Measurements from ENCODE around the gene PNMA6E.

The PNMA6E gene

GRCh38 chrX:153411255-153411987 is 10.3 kb upstream of the PNMA6E start, which contains the start of gene ZFP92 (continued):
- TF ChIP-seq ZBTB8A (tag by site-specific recombination; IDR thresholded peaks at IDR 0.05) (no peak), ZNF214 (tag by site-specific recombination; IDR thresholded peaks at IDR 0.05; ENCODE audit: borderline replicate concordance) (no peak), ZNF202 (tag by site-specific recombination; IDR thresholded peaks at IDR 0.05; ENCODE audit: borderline replicate concordance) (no peak), ZNF777 (tag by site-specific recombination; IDR thresholded peaks at IDR 0.05; ENCODE audit: borderline replicate concordance) (no peak), ZSCAN5A (tag by site-specific recombination; IDR thresholded peaks at IDR 0.05) (no peak), ZNF768 (tag by site-specific recombination; IDR thresholded peaks at IDR 0.05) (no peak), ZNF488 (tag by site-specific recombination; IDR thresholded peaks at IDR 0.05) (no peak)

GRCh38 chrX:153410888-153411254 is 9.7 kb upstream of the PNMA6E start:
- CTCF ChIA-PET = no interaction called here
- Histone ChIP-seq H3K36me3 (ENCODE audit: control insufficient read depth in 2 of 2, insufficient read depth in 1 of 2, low read length in 2 of 2) (no peaks in the 10 kb centered on the region), H3K27ac (ENCODE audit: extremely low read depth, low read depth, low read length) (no peak overlapping the region), H3K9me3 (ENCODE audit: control insufficient read depth, insufficient read depth, low read depth, low read length) (no peaks in the 10 kb centered on the region), H3K4me1 (ENCODE audit: control insufficient read depth, insufficient read depth, low read length) (no peaks in the 10 kb centered on the region; the same call in 1 of the 2 replicates), H3K4me3 (ENCODE audit: low read depth, low read length) (no peak overlapping the region)
- TF ChIP-seq ZNF280C (tag by site-specific recombination; IDR thresholded peaks at IDR 0.05) (no peak), ZNF211 (tag by site-specific recombination; IDR thresholded peaks at IDR 0.05; ENCODE audit: low read depth) (no peak), ZXDB (tag by site-specific recombination; IDR thresholded peaks at IDR 0.05) (no peak), ZNF571 (tag by site-specific recombination; IDR thresholded peaks at IDR 0.05) (no peak)
- POLR2A ChIA-PET = no interaction called here

GRCh38 chrX:153410373-153410772 is 9.2 kb upstream of the PNMA6E start:
- Histone ChIP-seq H3K36me3 (ENCODE audit: control insufficient read depth in 2 of 2, insufficient read depth in 1 of 2, low read length in 2 of 2) (no peaks in the 10 kb centered on the region), H3K9me3 (ENCODE audit: control insufficient read depth, insufficient read depth, low read depth, low read length) (no peaks in the 10 kb centered on the region), H3K27ac (ENCODE audit: extremely low read depth, low read depth, low read length) (no peak overlapping the region), H3K4me1 (ENCODE audit: control insufficient read depth, insufficient read depth, low read length) (no peaks in the 10 kb centered on the region; the same call in 1 of the 2 replicates), H3K4me3 (ENCODE audit: low read depth, low read length) (no peak overlapping the region)
- ChIA-PET CTCF (no interaction called here), POLR2A (interaction anchor here (0.6 kb wide), 1 partner anchor 66 kb away, joined by 3 read pairs; no protein-coding TSS in a partner anchor)
- no peak for TF ChIP-seq ZNF645 (tag by site-specific recombination; IDR thresholded peaks at IDR 0.05)
- no peak for TF ChIP-seq ZNF558 (tag by site-specific recombination; IDR thresholded peaks at IDR 0.05)
- TF ChIP-seq ZNF148 (tag by site-specific recombination; IDR thresholded peaks at IDR 0.05; ENCODE audit: borderline replicate concordance) = no peak
- TF ChIP-seq PRDM10 (tag by site-specific recombination; IDR thresholded peaks at IDR 0.05) = no peak
- TF ChIP-seq GLIS1 (tag by site-specific recombination; IDR thresholded peaks at IDR 0.05) = no peak
- TF ChIP-seq ZNF664 (tag by site-specific recombination; IDR thresholded peaks at IDR 0.05) = no peak
- TF ChIP-seq ZNF280C (tag by site-specific recombination; IDR thresholded peaks at IDR 0.05) = no peak
- no peak for TF ChIP-seq ZBTB8A (tag by site-specific recombination; IDR thresholded peaks at IDR 0.05)

Measured in HEK293 (cell line).